Measurements from ENCODE around the gene CCDC33.

Gene CCDC33

GRCh38 chr15:74377831-74378766, 142.0 kb downstream of the CCDC33 start:
- TF ChIP-seq ZFX (IDR thresholded peaks at IDR 0.05; ENCODE audit: borderline replicate concordance) (no peak), CTCF (IDR thresholded peaks at IDR 0.05) (no peak)
- H3K27ac ChIP-seq = no peak overlapping the region

- H3K27ac ChIP-seq = no peak overlapping the region
- no peak for TF ChIP-seq CTCF (IDR thresholded peaks at IDR 0.05)
- TF ChIP-seq ZFX (IDR thresholded peaks at IDR 0.05; ENCODE audit: borderline replicate concordance) = no peak
These were observed 142.7 kb downstream of the CCDC33 start for GRCh38 chr15:74378848-74379247.

DNA sequence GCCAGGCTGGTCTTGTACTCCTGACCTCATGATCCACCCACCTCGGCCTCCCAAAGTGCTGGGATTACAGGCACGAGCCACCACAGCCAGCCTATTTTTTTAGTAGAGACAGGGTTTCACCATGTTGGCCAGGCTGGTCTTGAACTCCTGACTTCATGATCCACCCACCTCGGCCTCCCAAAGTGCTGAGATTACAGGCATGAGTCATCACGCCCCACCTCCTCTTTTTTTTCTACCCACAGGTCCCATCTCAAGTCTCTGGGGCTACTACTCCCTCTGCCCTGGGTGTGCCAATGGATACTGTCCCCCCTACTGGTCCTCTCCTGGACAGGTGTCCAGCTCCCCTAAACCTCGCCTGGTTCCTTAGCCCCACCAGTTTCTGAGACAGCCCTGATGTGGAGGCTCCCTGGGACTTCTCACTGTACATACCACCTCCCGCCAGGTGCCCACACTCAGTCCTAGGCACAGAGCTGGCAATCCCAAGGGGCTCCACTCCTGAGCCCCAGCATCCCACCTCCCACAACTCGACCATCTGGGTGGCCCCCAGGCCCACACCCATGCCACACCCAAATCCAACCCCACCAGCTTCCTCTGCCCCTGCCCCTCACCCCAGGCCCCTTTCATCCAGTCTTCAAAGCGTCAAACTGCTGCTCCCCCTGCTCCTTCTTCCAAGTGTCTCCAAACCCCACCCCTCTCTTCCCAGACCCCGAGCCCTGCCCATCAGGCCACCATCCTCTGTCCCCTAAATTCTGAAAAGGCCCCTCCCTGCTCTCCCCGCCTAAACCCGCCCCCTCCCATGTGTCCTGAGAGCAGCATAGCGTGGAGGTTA, 144.4 kb downstream of the CCDC33 start:
- TF ChIP-seq CTCF (IDR thresholded peaks at IDR 0.05) (no peak), ZFX (IDR thresholded peaks at IDR 0.05; ENCODE audit: borderline replicate concordance) (no peak)
- no peak overlapping the region for H3K27ac ChIP-seq

DNA sequence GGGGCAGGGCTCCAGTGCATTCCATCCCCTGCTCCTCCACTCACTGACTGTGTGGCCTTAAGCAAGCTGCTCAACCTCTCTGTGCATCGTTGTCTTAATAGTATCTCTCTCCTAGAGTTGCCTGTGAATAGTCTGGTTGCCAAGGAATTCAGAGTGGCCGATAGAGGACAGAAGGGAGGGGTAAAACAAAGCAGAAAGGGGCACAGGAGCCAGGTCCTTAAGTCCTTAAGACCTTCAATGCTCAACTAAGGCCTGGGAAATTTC, 145.0 kb downstream of the CCDC33 start:
- no peak overlapping the region for H3K27ac ChIP-seq
- TF ChIP-seq CTCF (IDR thresholded peaks at IDR 0.05) = no peak
- no peak for TF ChIP-seq ZFX (IDR thresholded peaks at IDR 0.05; ENCODE audit: borderline replicate concordance)

GRCh38 chr15:74381481-74381880, 145.4 kb downstream of the CCDC33 start:
- no peak overlapping the region for H3K27ac ChIP-seq
- TF ChIP-seq ZFX (IDR thresholded peaks at IDR 0.05; ENCODE audit: borderline replicate concordance) = no peak
- no peak for TF ChIP-seq CTCF (IDR thresholded peaks at IDR 0.05)

GRCh38 chr15:74382004-74382816, 146.1 kb downstream of the CCDC33 start:
- peak; percentile 90 for TF ChIP-seq CTCF (IDR thresholded peaks at IDR 0.05)
- TF ChIP-seq ZFX (IDR thresholded peaks at IDR 0.05; ENCODE audit: borderline replicate concordance) = no peak
- H3K27ac ChIP-seq = no peak overlapping the region
